Activated naive CD4-positive, alpha-beta T cell (primary cell): ENCODE measurements around the gene NELFB.

Experiments used
- DNase-seq, 4 experiments: peaks; one replicate each; lab custom pipeline; 2025; lab: John Stamatoyannopoulos, UW

NELFB gene

GRCh38 chr9:137281345-137282116 lies 26.4 kb downstream of the NELFB start:
- no peak for DNase-seq

- DNase-seq: peak in 1 of 4 experiments; percentile 16
These were observed 31.9 kb downstream of the NELFB start for GRCh38 chr9:137286975-137287383.

GRCh38 chr9:137293094-137293481 lies 38.0 kb downstream of the NELFB start:
- DNase-seq: no peak

- no peak for DNase-seq
These were observed 38.5 kb downstream of the NELFB start for GRCh38 chr9:137293482-137294090.

GRCh38 chr9:137294091-137294680 lies 39.1 kb downstream of the NELFB start:
- no peak for DNase-seq

GRCh38 chr9:137294681-137295237 lies 39.6 kb downstream of the NELFB start:
- DNase-seq: no peak

GRCh38 chr9:137295238-137295811 lies 40.2 kb downstream of the NELFB start:
- DNase-seq: peak in 1 of 4 experiments; percentile 45

GRCh38 chr9:137295849-137296669 lies 40.9 kb downstream of the NELFB start:
- DNase-seq: no peak

- no peak for DNase-seq
These were observed 41.8 kb downstream of the NELFB start for GRCh38 chr9:137296670-137297664.

- DNase-seq: no peak
These were observed 42.8 kb downstream of the NELFB start for GRCh38 chr9:137297966-137298365.

GRCh38 chr9:137298401-137299202 lies 43.5 kb downstream of the NELFB start:
- DNase-seq: no peak

- no peak for DNase-seq
These were observed 44.1 kb downstream of the NELFB start for GRCh38 chr9:137299203-137299565.

GRCh38 chr9:137299938-137300337 lies 44.8 kb downstream of the NELFB start:
- no peak for DNase-seq

- no peak for DNase-seq
These were observed 45.5 kb downstream of the NELFB start for GRCh38 chr9:137300567-137301080.

- no peak for DNase-seq
These were observed 46.2 kb downstream of the NELFB start for GRCh38 chr9:137301081-137301947.

- DNase-seq: peak; percentile 85 to 95 (median 90)
These were observed 47.0 kb downstream of the NELFB start, which contains the start of gene NRARP for GRCh38 chr9:137302118-137302448. Gene NRARP (minus strand): TSS chr9:137302271. CDS start chr9:137301928, 343 bp downstream.

- DNase-seq: no peak
These were observed 47.5 kb downstream of the NELFB start for GRCh38 chr9:137302449-137303150.
